Activated CD4-positive, alpha-beta T cell treated with anti-CD3 and anti-CD28 coated beads, Interleukin-2, amount 10 ng/mL, durations not matched to agents 24 days and 14 days (primary cell): ENCODE data around the gene CHRD. TPM values are rescaled to one million over a fixed set of nuclear protein-coding genes. Genes with fewer than 3 reads are reported as not detected.

Experiments used
- DNase-seq: peaks from one replicate; pipeline ENCODE4 v3.0.0; 2022
- H3K27ac Mint-ChIP-seq: one replicate; pipeline ENCODE4 v1.8.0; 2022; ENCODE audit warnings: mild to moderate bottlenecking, mixed read lengths
- H3K27me3 Mint-ChIP-seq: one replicate; pipeline ENCODE4 v1.8.0; 2022; ENCODE audit warnings: mixed read lengths
- H3K36me3 Mint-ChIP-seq: one replicate; pipeline ENCODE4 v1.8.0; 2022; ENCODE audit warnings: low read depth, mild to moderate bottlenecking, mixed read lengths
- H3K4me1 Mint-ChIP-seq: one replicate; pipeline ENCODE4 v1.8.0; 2021; ENCODE audit warnings: mixed read lengths
- H3K4me3 Mint-ChIP-seq: one replicate; pipeline ENCODE4 v1.8.0; 2022; ENCODE audit warnings: mild to moderate bottlenecking, moderate library complexity, mixed read lengths
- H3K9me3 Mint-ChIP-seq: one replicate; pipeline ENCODE4 v1.8.0; 2021; ENCODE audit warnings: mixed read lengths
- intact Hi-C: fragments of 100-400 bp; cut with micrococcal nuclease; formaldehyde crosslinking; loops from one replicate; pipeline ENCODE4 v1.15.1; 2023
- total RNA-seq: library from RNA; stranded (reverse); gene quantifications from 2 replicates; pipeline ENCODE4 v1.2.3, GENCODE V29; 2022

Gene CHRD
- total RNA-seq, 1 donor from 2014 or later, result not detected

DNA sequence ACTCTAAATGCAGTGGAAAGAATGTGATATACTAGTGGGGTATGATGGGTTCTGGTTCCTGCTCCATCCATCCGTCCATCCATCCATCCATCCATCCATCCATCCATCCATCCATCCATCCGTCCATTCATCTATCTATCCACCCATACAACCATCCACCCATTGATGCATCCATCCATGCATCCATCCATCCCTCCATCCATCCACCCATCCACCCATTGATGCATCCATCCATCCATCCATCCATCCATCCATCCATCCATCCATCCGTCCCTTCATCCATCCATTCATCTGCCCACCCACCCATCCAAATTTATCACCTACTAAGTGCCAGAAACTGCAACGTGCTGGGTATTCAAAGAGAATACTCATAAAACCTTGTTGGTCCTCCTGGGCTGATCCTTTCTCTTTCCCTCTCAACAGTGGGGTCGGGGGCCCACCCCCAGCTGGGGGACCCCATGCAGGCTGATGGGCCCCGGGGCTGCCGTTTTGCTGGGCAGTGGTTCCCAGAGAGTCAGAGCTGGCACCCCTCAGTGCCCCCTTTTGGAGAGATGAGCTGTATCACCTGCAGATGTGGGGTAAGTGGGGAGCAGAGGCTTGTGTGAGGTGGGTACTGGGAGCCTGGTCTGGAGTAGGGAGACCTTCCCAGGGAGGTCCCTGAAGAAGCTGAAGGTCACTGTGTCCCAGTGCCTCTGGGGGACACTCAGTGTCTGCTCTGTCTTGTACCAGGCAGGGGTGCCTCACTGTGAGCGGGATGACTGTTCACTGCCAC lies 8.5 kb downstream of the CHRD start:
- H3K4me3 Mint-ChIP-seq, result no peak overlapping the region
- no peak overlapping the region for H3K27ac Mint-ChIP-seq
- H3K36me3 Mint-ChIP-seq, result no peaks in the 10 kb centered on the region
- no peaks in the 10 kb centered on the region for H3K4me1 Mint-ChIP-seq
- intact Hi-C loops, result no loop called here
- DNase-seq, result no peak
- peaks cover 22% of the 10 kb centered on the region for H3K27me3 Mint-ChIP-seq
- no peaks in the 10 kb centered on the region for H3K9me3 Mint-ChIP-seq

DNA sequence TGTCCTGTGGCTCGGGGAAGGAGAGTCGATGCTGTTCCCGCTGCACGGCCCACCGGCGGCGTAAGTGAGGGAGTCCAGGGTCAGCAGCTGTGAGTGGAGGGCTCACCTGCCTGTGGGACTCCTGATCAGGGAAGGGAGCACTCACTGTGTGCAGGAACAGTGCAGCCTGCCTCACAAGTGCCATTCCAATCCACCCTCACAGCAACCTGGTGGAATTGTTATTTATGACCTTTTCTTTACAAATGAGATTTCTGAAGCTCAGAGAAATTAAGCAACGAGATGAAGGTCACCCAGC lies 9.0 kb downstream of the CHRD start:
- peaks cover 21% of the 10 kb centered on the region for H3K27me3 Mint-ChIP-seq
- no peaks in the 10 kb centered on the region for H3K36me3 Mint-ChIP-seq
- no peaks in the 10 kb centered on the region for H3K9me3 Mint-ChIP-seq
- intact Hi-C loops, result no loop called here
- no peak overlapping the region for H3K27ac Mint-ChIP-seq
- no peaks in the 10 kb centered on the region for H3K4me1 Mint-ChIP-seq
- no peak for DNase-seq
- H3K4me3 Mint-ChIP-seq, result no peak overlapping the region

DNA sequence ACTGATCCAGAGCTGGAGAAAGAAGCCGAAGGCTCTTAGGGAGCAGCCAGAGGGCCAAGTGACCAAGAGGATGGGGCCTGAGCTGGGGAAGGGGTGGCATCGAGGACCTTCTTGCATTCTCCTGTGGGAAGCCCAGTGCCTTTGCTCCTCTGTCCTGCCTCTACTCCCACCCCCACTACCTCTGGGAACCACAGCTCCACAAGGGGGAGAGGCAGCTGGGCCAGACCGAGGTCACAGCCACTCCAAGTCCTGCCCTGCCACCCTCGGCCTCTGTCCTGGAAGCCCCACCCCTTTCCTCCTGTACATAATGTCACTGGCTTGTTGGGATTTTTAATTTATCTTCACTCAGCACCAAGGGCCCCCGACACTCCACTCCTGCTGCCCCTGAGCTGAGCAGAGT lies 9.5 kb downstream of the CHRD start:
- DNase-seq, result no peak
- H3K9me3 Mint-ChIP-seq, result no peaks in the 10 kb centered on the region
- peaks cover 16% of the 10 kb centered on the region for H3K27me3 Mint-ChIP-seq
- no peak overlapping the region for H3K27ac Mint-ChIP-seq
- H3K36me3 Mint-ChIP-seq, result no peaks in the 10 kb centered on the region
- intact Hi-C loops, result no loop called here
- no peaks in the 10 kb centered on the region for H3K4me1 Mint-ChIP-seq
- no peak overlapping the region for H3K4me3 Mint-ChIP-seq

DNA sequence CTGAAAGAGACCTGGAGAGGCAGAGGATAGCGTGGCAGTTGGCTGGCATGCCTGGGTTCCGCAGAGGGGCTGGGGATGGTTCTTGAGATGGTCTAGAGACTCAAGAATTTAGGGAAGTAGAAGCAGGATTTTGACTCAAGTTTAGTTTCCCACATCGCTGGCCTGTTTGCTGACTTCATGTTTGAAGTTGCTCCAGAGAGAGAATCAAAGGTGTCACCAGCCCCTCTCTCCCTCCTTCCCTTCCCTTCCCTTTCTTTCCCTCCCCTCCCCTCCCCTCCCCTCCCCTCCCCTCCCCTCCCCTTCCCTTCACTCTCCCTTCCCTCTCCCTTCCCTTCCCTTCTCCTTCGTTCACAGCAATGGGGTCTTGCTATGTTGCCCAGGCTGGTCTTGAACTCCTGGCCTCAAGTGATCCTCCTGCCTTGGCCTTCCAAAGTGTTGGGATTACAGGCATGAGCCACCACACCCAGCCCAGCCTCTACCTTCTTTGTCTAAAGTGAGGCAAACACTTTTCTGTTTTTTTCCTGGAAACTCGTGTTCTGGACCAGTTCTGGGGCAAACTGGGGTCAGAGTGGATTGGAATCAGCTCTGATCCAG lies 10.2 kb downstream of the CHRD start:
- Mint-ChIP-seq H3K27me3 (peaks cover 16% of the 10 kb centered on the region), H3K36me3 (no peaks in the 10 kb centered on the region), H3K9me3 (no peaks in the 10 kb centered on the region), H3K27ac (no peak overlapping the region), H3K4me1 (no peaks in the 10 kb centered on the region), H3K4me3 (no peak overlapping the region)
- no peak for DNase-seq
- intact Hi-C loops, result no loop called here

DNA sequence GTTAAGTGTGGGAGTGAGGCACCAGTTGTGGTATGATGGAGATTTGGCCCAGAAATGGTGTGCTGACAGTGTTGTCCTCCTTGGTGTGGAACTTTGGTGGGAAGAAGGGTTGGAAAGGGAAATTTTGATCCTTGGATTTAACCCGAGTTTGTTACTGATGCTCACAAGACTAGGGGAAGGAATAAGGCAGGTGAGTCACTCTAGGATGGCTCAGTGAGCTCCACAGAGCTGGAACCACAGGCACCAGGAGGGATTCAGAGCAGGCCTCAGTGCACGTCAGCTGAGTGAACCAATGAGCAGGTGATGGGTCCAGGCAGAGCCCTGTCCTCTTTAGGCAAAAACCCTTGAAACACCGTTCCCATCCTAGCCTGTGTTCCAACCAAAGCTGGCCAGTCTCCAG lies 11.4 kb downstream of the CHRD start:
- H3K4me3 Mint-ChIP-seq, result no peak overlapping the region
- no peaks in the 10 kb centered on the region for H3K9me3 Mint-ChIP-seq
- H3K27me3 Mint-ChIP-seq, result peaks cover 17% of the 10 kb centered on the region
- intact Hi-C loops, result no loop called here
- no peaks in the 10 kb centered on the region for H3K4me1 Mint-ChIP-seq
- no peak for DNase-seq
- no peaks in the 10 kb centered on the region for H3K36me3 Mint-ChIP-seq
- H3K27ac Mint-ChIP-seq, result no peak overlapping the region

DNA sequence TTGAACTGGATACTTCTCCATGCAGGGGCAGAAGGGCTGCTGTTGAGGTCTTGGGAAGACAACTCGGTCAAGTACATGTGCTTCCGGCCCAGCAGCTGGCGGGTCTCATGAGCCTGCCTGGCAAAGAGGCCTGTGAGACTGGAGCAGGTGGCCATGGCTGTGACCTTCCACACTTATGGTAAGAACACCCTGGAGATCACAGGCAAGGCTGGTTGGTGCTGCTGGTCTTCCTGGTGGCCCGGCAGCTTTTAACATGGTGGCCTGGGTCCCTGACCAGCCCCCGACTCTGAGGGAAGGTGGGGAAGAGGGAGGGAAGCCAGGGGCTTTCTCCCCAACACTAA lies 15.4 kb downstream of the CHRD start:
- DNase-seq, result no peak
- no peak overlapping the region for H3K4me3 Mint-ChIP-seq
- H3K9me3 Mint-ChIP-seq, result no peaks in the 10 kb centered on the region
- no peaks in the 10 kb centered on the region for H3K36me3 Mint-ChIP-seq
- no peak overlapping the region for H3K27ac Mint-ChIP-seq
- intact Hi-C loops, result no loop called here
- no peaks in the 10 kb centered on the region for H3K4me1 Mint-ChIP-seq
- H3K27me3 Mint-ChIP-seq, result peaks cover 15% of the 10 kb centered on the region

DNA sequence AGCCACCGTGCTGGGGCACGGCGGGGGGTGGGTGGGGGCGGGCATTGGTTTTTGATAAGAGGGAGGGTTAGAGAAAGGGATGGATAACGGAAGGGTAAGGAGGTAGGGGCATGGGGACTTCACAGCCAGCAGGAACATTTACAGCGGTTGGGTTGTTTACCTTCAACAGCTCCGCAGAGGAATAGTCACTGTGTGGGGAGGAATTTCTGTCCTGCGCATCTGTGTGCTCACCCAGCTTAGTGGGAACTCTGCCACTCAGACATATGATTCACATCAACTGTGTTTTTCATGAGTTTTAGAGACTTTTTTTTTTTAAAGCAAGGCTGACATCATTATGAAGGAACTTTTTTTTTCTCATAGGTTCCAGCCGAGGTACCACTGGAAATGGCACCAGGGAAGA lies 19.6 kb downstream of the CHRD start:
- intact Hi-C loops, result no loop called here
- DNase-seq, result no peak
- Mint-ChIP-seq H3K27ac (no peak overlapping the region), H3K36me3 (no peaks in the 10 kb centered on the region), H3K9me3 (no peaks in the 10 kb centered on the region), H3K27me3 (peaks cover 22% of the 10 kb centered on the region), H3K4me1 (no peaks in the 10 kb centered on the region), H3K4me3 (no peak overlapping the region)

DNA sequence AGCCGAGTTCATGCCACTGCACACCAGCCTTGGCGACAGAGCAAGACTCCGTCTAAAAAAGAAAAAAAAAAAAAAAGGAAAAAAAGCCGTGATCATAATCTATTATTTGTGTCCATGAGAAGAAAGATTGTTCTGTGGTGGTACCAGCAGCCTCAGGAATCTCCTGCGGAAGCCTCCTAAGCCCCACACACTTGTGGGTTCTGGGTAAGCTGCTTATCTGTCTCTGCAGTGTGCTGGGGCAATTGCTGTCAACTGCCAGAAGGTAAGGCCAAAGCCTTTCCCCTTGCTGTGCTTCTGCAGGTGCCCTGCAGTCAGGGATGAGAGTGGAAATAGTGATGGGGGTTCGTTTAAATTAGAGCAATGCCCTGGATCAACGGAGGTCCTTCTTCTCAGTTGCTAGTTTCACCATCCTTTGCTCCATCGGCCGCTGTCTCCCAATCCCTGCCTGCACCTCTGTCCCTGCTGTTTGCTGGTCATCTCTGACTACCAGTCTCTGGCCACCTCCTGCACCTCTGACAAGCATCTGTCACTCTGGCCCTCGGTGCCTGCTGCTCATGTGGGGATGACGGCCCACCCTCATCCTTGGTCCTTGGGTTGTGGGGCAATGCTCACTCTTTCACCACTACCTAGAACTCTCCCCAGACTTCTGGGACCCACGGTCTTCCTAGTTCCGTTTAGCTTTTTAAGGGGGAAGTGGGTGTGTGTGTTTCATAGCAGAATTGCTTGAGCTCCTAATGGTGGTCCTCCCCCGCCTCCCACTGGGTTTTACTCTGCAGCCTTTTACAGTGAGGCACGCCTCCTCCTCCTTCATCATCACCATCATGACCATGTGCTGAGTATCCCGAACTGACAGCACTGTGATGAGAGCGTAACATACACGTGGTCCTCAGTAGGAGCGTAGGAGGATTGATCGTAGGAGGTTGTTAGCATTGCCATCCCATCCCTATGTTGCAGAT lies 25.5 kb downstream of the CHRD start:
- Mint-ChIP-seq H3K36me3 (no peaks in the 10 kb centered on the region), H3K4me3 (no peak overlapping the region), H3K27me3 (peaks cover 15% of the 10 kb centered on the region), H3K27ac (no peak overlapping the region), H3K4me1 (no peaks in the 10 kb centered on the region), H3K9me3 (no peaks in the 10 kb centered on the region)
- intact Hi-C loops, result no loop called here
- no peak for DNase-seq

DNA sequence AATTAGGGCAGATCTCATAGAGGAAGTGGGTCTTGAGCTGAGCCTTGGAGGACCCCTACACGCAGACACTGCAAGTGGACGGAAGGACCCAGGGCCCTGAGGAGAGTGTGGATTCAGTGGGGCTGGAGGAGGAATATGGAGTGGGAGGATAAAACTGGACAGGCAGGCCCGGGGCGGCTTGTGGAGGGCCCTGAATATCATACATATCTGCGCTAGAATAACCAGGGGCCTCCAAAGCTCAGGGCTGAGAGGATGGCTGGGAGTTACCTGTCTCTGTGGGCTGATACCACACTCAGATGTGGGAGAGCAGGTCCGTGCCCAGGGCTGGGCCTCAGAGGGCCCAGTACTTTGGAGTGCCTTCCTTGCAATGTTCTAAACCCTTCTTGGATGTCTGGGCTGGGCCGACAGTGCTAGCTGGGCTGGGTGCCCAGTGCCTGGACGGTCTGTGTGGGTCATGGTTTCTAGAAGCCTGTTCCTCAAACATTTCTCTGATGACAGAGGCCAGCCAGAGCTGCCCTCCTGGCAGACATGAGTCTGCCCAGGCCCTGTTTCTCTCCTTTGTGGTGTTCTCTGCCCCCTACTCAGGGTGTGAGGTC lies 29.6 kb downstream of the CHRD start:
- intact Hi-C loops, result no loop called here
- Mint-ChIP-seq H3K27ac (no peak overlapping the region), H3K4me3 (no peak overlapping the region), H3K4me1 (no peaks in the 10 kb centered on the region), H3K36me3 (no peaks in the 10 kb centered on the region), H3K27me3 (peaks cover 2% of the 10 kb centered on the region), H3K9me3 (no peaks in the 10 kb centered on the region)
- DNase-seq, result no peak

DNA sequence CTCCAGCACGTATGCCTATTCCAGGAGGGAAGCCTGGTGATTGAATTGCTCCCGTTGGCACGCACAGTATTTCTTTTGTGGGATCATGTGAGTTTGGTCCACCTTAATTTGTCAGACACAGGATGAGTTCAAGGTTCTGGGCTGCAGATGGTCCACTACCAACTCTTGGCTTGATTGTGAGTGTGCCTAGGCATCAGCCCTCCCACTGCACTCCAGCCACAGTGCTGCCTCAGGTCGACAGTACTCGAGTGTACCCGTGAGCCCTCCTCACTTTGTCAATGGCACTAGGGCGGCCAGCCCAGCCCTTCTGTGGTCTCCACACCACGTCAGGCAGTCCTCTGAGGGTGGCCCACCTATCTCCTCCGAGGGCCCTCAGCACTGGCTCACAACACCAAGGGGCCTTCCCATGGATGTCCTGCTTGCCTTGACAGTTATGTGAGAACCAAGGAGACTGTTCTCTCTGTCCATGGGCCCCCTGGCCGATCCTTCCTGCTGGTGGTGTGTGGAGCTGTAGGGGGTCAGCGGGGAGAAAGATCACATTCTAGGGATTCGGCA lies 30.2 kb downstream of the CHRD start:
- Mint-ChIP-seq H3K27me3 (peaks cover 2% of the 10 kb centered on the region), H3K4me3 (no peak overlapping the region), H3K9me3 (no peaks in the 10 kb centered on the region), H3K4me1 (no peaks in the 10 kb centered on the region), H3K27ac (no peak overlapping the region), H3K36me3 (no peaks in the 10 kb centered on the region)
- DNase-seq, result no peak
- intact Hi-C loops, result no loop called here

DNA sequence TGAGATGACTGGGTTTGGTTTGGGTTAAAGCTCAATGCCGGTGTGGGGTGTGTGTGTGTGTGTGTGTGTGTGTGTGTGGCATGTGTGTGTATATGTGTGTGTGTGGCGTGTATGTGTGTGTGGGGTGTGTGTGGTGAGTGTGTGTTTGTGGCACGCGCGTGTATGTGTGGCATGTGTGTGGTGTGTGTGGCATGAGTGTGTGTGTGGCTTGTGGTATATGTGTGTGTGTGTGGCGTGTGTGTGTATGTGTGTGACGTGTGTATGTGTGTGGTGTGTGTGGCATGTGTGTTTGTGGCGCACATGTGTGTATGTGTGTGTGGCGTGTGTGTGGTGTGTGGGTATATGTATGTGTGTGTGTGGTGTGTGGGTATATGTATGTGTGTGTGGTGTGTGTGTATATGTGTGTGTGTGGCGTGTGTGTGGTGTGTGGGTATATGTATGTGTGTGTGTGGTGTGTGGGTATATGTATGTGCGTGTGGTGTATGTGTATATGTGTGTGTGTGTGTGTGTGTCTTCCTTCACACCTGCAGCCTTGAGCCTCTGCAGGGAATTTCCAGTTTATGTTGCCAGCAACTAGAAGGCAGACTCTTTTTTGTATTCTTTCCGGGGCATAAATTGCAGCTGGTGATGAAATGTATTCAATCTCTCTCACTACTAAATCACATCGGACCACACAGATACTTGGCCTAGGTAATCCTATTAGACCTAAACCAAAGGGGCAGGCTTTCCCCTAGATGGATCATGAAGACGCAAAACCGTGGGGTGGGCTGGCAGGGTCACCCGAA lies 34.8 kb downstream of the CHRD start:
- intact Hi-C loops, result loop anchor here (5.0 kb wide), 1 partner anchor 42 kb away; no protein-coding TSS in a partner anchor
- Mint-ChIP-seq H3K27ac (no peak overlapping the region), H3K4me1 (no peaks in the 10 kb centered on the region), H3K9me3 (no peaks in the 10 kb centered on the region), H3K36me3 (no peaks in the 10 kb centered on the region), H3K4me3 (no peak overlapping the region), H3K27me3 (peaks cover 2% of the 10 kb centered on the region)
- no peak for DNase-seq

DNA sequence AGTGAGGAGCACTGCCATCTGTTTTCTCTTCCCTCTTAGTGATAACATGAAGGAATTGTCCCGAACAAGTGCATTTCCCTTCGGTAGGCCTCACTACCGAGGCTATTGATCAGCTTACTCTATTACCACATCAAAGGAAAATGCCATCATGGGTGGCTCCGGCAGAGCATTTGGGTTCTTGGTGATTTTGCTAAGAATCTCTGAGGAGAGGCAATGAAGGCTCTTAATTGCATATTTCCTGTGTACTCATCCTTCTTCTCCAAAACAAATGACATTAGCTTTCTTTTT lies 35.3 kb downstream of the CHRD start:
- Mint-ChIP-seq H3K4me3 (no peak overlapping the region), H3K4me1 (no peaks in the 10 kb centered on the region), H3K27ac (no peak overlapping the region), H3K36me3 (no peaks in the 10 kb centered on the region), H3K9me3 (no peaks in the 10 kb centered on the region), H3K27me3 (peaks cover 2% of the 10 kb centered on the region)
- intact Hi-C loops, result loop anchor here (5.0 kb wide), 1 partner anchor 43 kb away; no protein-coding TSS in a partner anchor
- no peak for DNase-seq

DNA sequence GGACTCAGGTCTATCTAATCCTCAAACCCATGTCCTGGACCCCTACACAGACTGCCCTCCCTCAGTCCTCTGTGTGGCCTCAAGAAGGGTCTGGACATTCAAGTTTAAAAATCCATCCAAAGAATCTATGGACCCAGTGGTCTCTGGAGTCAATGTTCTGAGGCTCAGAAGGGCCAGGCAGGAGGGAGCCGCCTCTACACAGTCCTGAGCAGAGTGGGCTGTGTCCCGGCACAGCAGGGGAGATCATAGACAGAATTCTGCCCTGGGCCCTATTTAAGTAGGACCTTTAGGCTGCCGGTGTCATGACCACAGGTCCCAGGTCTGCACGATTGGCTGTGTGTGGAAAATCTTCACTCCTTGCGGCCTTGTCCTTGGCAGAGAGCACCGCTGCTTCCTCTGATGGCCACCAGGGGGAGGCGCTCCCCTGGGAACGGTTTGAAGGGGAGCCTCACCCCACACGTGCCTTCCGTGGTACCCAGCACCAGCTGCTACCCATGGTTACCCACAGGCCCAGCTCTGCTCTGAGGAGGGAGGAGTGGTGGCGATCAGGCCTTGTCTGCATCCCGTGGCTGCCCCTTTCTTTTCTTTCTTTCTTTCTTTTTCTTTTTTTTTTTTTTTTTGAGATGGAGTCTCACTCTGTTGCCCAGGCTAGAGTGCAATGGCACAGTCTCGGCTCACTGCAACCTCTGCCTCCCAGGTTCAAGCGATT lies 37.9 kb downstream of the CHRD start:
- Mint-ChIP-seq H3K9me3 (no peaks in the 10 kb centered on the region), H3K4me1 (no peaks in the 10 kb centered on the region), H3K27ac (no peak overlapping the region), H3K36me3 (no peaks in the 10 kb centered on the region), H3K27me3 (peaks cover 3% of the 10 kb centered on the region), H3K4me3 (no peak overlapping the region)
- peak; percentile 89 for DNase-seq
- intact Hi-C loops, result loop anchor here (1.0 to 5.0 kb wide), 3 partner anchors 45 to 127 kb away; no protein-coding TSS in a partner anchor
